CD14-positive monocyte (primary cell): ENCODE results near the gene ITPR1. TPM values are rescaled to one million over a fixed set of nuclear protein-coding genes. Genes with fewer than 3 reads are reported as not detected.

Experiments used
- DNase-seq, 3 donors: peaks; one replicate each; pipeline ENCODE4 v3.0.0-alpha.2; 2011 to 2022
- H2AFZ ChIP-seq: 2 replicates; pipeline ENCODE4 v1.6.0; 2012; ENCODE audit warnings: mild to moderate bottlenecking, low read depth, low read length, inconsistent platforms; ENCODE audit not compliant: insufficient read depth, poor library complexity, severe bottlenecking
- H3K27ac ChIP-seq, 2 donors: 1 replicate in 1 of 2; 2 replicates in 1 of 2; pipeline ENCODE4 v1.5.1; 2012 to 2013; ENCODE audit warnings: low read length in 2 of 2, control low read depth in 1 of 2, inconsistent platforms in 1 of 2, low read depth in 1 of 2, mild to moderate bottlenecking in 1 of 2
- H3K27me3 ChIP-seq, 2 donors: one replicate each; pipeline versions ENCODE4 v1.6.0 to v1.6.1; 2011 to 2013; ENCODE audit warnings: low read length in 2 of 2; ENCODE audit not compliant: control insufficient read depth in 2 of 2, insufficient read depth in 2 of 2
- H3K36me3 ChIP-seq, 2 donors: replicated peaks in 1 of 2; 1 replicate in 1 of 2; 2 replicates in 1 of 2; pipeline versions ENCODE4 v1.5.1 to v1.6.1; 2012 to 2013; ENCODE audit warnings: low read length in 2 of 2, control low read depth in 1 of 2, inconsistent platforms in 1 of 2, mild to moderate bottlenecking in 1 of 2; ENCODE audit not compliant: insufficient read depth in 2 of 2, control insufficient read depth in 1 of 2
- H3K4me1 ChIP-seq, 2 donors: 1 replicate in 1 of 2; 2 replicates in 1 of 2; pipeline versions ENCODE4 v1.5.1 to v1.6.1; 2012 to 2013; ENCODE audit warnings: low read length in 2 of 2, control low read depth in 1 of 2, inconsistent platforms in 1 of 2, mild to moderate bottlenecking in 1 of 2, moderate library complexity in 1 of 2; ENCODE audit not compliant: insufficient read depth in 2 of 2, control insufficient read depth in 1 of 2
- H3K4me2 ChIP-seq: replicated peaks from 2 replicates; pipeline ENCODE3; 2012; ENCODE audit warnings: low read length, moderate library complexity, mild to moderate bottlenecking; ENCODE audit not compliant: poor library complexity, severe bottlenecking; ENCODE audit errors: extremely low read depth
- H3K4me3 ChIP-seq, 3 experiments: fragments of 200-600 bp in 1 of 3; sonication (generic) in 1 of 3; replicated peaks in 1 of 3; 1 replicate in 2 of 3; 2 replicates in 1 of 3; pipeline ENCODE4 v1.5.1; 2011 to 2013; ENCODE audit warnings: low read length in 3 of 3, mild to moderate bottlenecking in 3 of 3, control low read depth in 2 of 3, low read depth in 2 of 3, inconsistent platforms in 1 of 3, moderate library complexity in 1 of 3
- H3K79me2 ChIP-seq: 2 replicates; pipeline ENCODE4 v1.6.0; 2012; ENCODE audit warnings: mild to moderate bottlenecking, control low read depth, inconsistent platforms, low read length, moderate library complexity; ENCODE audit not compliant: insufficient read depth
- H3K9ac ChIP-seq: 2 replicates; pipeline ENCODE4 v1.6.0; 2017; ENCODE audit warnings: low read length, mild to moderate bottlenecking; ENCODE audit not compliant: insufficient read depth, poor library complexity, severe bottlenecking
- H3K9me3 ChIP-seq, 2 donors: replicated peaks in 1 of 2; 1 replicate in 1 of 2; 2 replicates in 1 of 2; pipeline versions ENCODE4 v1.5.1 to v1.6.1; 2012 to 2013; ENCODE audit warnings: low read length in 2 of 2, control low read depth in 1 of 2; ENCODE audit not compliant: control insufficient read depth in 1 of 2, insufficient read depth in 1 of 2
- H4K20me1 ChIP-seq: 2 replicates; pipeline ENCODE4 v1.6.0; 2012; ENCODE audit warnings: mild to moderate bottlenecking, low read length, control low read depth, moderate library complexity; ENCODE audit not compliant: insufficient read depth
- H3K27ac Mint-ChIP-seq, 7 donors: one replicate each; pipeline ENCODE4 v1.8.0; 2020; ENCODE audit warnings: mild to moderate bottlenecking in 7 of 7, mixed read lengths in 7 of 7, moderate library complexity in 6 of 7, inconsistent platforms in 2 of 7
- H3K27me3 Mint-ChIP-seq, 3 donors: one replicate each; pipeline ENCODE4 v1.8.0; 2021 to 2022; ENCODE audit warnings: low read depth in 3 of 3, mild to moderate bottlenecking in 3 of 3, mixed read lengths in 3 of 3, moderate library complexity in 3 of 3, inconsistent platforms in 1 of 3
- H3K36me3 Mint-ChIP-seq, 2 donors: one replicate each; pipeline ENCODE4 v1.8.0; 2020; ENCODE audit warnings: mixed read lengths in 2 of 2, inconsistent platforms in 1 of 2, mild to moderate bottlenecking in 1 of 2
- H3K4me1 Mint-ChIP-seq: one replicate; pipeline ENCODE4 v1.8.0; 2020; ENCODE audit warnings: mild to moderate bottlenecking, mixed read lengths
- H3K4me3 Mint-ChIP-seq, 2 donors: one replicate each; pipeline ENCODE4 v1.8.0; 2020; ENCODE audit warnings: mild to moderate bottlenecking in 2 of 2, mixed read lengths in 2 of 2, moderate library complexity in 1 of 2
- H3K9me3 Mint-ChIP-seq, 7 donors: one replicate each; pipeline ENCODE4 v1.8.0; 2020 to 2022; ENCODE audit warnings: mixed read lengths in 7 of 7, mild to moderate bottlenecking in 6 of 7, moderate library complexity in 6 of 7, inconsistent platforms in 2 of 7
- WGBS: methylation state at CpG from one replicate; pipeline ENCODE4 v1.1.5; 2013; ENCODE audit warnings: missing lambda C conversion rate; ENCODE audit not compliant: insufficient coverage; 5-methylcytosine and 5-hydroxymethylcytosine counted together
- intact Hi-C, 2 donors: fragments of 100-400 bp; cut with micrococcal nuclease; formaldehyde crosslinking; loops; one replicate each; pipeline versions ENCODE4 v1.15.0 to v1.15.1; 2023
- polyA plus RNA-seq, 3 donors: library from polyadenylated mRNA; depleted of rRNA in 1 of 3; unstranded in 2 of 3; stranded (reverse) in 1 of 3; fragments of 300-500 nt in 2 of 3; fragments of >200 nt in 1 of 3; fragmentation: Illumina TruSeq in 2 of 3; gene quantifications; 1 replicate in 2 of 3; 2 replicates in 1 of 3; pipeline ENCODE4 v1.2.3, GENCODE V29; 2012 to 2021
- TF ChIP-seq, protein P1 (sequence below): fragments of 200-600 bp; IDR thresholded peaks from one replicate; pipeline ENCODE4 v1.8.0; 2022; ENCODE audit warnings: antibody characterized with exemption, mild to moderate bottlenecking

ITPR1 gene
- polyA plus RNA-seq, 3 donors = 3.2 to 21.1 (median 7.1) TPM

DNA sequence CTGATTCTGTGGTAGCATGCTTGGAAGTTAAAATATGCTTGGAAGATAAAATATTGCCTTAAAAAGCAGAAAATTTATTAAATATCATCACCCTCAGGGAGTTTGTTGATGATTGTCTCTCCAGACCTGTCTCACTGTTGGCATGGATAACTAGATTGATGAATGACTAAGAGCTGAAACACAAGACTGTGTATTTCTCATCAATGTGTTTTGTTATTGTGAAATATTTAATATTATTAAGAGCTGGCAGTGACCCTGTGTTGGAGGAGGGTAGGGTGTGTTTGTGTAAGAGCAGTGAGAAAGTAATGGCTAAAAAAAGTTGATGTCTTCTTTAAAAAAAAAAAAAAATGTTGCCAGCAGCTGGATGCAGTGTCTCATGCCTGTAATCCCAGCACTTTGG is 82.2 kb downstream of the ITPR1 start:
- no peak overlapping the region for H3K4me3 Mint-ChIP-seq
- DNase-seq = no peak
- H3K9ac ChIP-seq = no peak overlapping the region
- H3K9me3 Mint-ChIP-seq = no peaks in the 10 kb centered on the region
- H3K4me1 ChIP-seq = peaks cover 0 to 6% of the 10 kb centered on the region in 2 donors
- H3K36me3 Mint-ChIP-seq = peaks cover 3 to 5% of the 10 kb centered on the region in 2 donors
- H3K4me1 Mint-ChIP-seq = peaks cover 9% of the 10 kb centered on the region
- no peak overlapping the region for H2AFZ ChIP-seq
- no peaks in the 10 kb centered on the region for H3K27me3 ChIP-seq
- no peak overlapping the region for H3K4me2 ChIP-seq
- peaks cover 31% of the 10 kb centered on the region for H3K79me2 ChIP-seq
- peaks cover 11% of the 10 kb centered on the region for H4K20me1 ChIP-seq
- no peak overlapping the region for H3K27ac ChIP-seq
- no peaks in the 10 kb centered on the region for H3K9me3 ChIP-seq
- H3K27ac Mint-ChIP-seq = no peak overlapping the region
- TF ChIP-seq, protein P1, sequence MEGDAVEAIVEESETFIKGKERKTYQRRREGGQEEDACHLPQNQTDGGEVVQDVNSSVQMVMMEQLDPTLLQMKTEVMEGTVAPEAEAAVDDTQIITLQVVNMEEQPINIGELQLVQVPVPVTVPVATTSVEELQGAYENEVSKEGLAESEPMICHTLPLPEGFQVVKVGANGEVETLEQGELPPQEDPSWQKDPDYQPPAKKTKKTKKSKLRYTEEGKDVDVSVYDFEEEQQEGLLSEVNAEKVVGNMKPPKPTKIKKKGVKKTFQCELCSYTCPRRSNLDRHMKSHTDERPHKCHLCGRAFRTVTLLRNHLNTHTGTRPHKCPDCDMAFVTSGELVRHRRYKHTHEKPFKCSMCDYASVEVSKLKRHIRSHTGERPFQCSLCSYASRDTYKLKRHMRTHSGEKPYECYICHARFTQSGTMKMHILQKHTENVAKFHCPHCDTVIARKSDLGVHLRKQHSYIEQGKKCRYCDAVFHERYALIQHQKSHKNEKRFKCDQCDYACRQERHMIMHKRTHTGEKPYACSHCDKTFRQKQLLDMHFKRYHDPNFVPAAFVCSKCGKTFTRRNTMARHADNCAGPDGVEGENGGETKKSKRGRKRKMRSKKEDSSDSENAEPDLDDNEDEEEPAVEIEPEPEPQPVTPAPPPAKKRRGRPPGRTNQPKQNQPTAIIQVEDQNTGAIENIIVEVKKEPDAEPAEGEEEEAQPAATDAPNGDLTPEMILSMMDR = no peak
- no peaks in the 10 kb centered on the region for H3K36me3 ChIP-seq
- intact Hi-C loops = loop anchor here in 1 of 2 donors (10.0 kb wide), 1 partner anchor 61 kb away; no protein-coding TSS in a partner anchor
- no peaks in the 10 kb centered on the region for H3K27me3 Mint-ChIP-seq
- no peak overlapping the region for H3K4me3 ChIP-seq

DNA sequence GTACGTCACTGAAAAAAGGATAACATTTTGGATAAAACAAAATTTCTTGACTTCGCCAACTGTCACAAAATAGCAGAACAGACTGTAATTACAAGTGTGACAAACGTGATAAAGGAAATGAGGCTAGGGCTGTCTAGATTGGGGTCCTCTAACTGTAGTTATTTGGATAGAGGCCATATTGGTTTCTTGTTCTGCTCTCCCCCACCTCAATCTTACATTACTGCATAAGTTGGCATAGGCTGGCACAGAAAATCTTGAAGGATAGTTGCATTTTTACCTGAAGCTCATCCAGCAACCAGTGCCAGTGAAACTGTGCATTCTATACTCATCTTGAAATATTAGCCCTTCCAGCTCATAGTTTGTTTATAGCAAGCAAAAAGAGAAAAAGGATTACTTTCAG is 84.6 kb downstream of the ITPR1 start:
- Histone ChIP-seq H3K4me2 (no peak overlapping the region), H3K79me2 (peaks cover 35% of the 10 kb centered on the region), H3K27me3 (no peaks in the 10 kb centered on the region), H3K4me3 (no peak overlapping the region), H2AFZ (no peak overlapping the region), H3K9ac (no peak overlapping the region), H3K36me3 (no peaks in the 10 kb centered on the region), H4K20me1 (peaks cover 12% of the 10 kb centered on the region), H3K9me3 (no peaks in the 10 kb centered on the region), H3K27ac (no peak overlapping the region), H3K4me1 (peaks cover 7 to 8% of the 10 kb centered on the region in 2 donors)
- WGBS = no CpG with 5 or more reads among the region's 3 CpGs
- Mint-ChIP-seq H3K27me3 (no peaks in the 10 kb centered on the region), H3K4me1 (peaks cover 21% of the 10 kb centered on the region), H3K36me3 (peaks cover 3 to 5% of the 10 kb centered on the region in 2 donors), H3K27ac (no peak overlapping the region), H3K9me3 (no peaks in the 10 kb centered on the region), H3K4me3 (no peak overlapping the region)
- TF ChIP-seq, protein P1 = no peak
- DNase-seq = no peak
- intact Hi-C loops = loop anchor here in 1 of 2 donors (10.0 kb wide), 1 partner anchor 63 kb away; no protein-coding TSS in a partner anchor
